GM12878 (cell line): ENCODE data around the gene RAPSN. TPM values are rescaled to one million over a fixed set of nuclear protein-coding genes. Genes with fewer than 3 reads are reported as not detected.

ENCODE experiments used
- ATF7 ChIP-seq: fragments of 450-650 bp; IDR thresholded peaks from 2 replicates; pipeline ENCODE4 v1.6.1; 2016; ENCODE audit warnings: low read depth, mild to moderate bottlenecking
- CBX3 ChIP-seq: fragments of 200-600 bp; sonication (generic); IDR thresholded peaks from 2 replicates; pipeline ENCODE4 v1.6.1; 2016; ENCODE audit warnings: low read depth, borderline replicate concordance
- CHD4 ChIP-seq: fragments of 200-600 bp; sonication (generic); IDR thresholded peaks from 2 replicates; pipeline ENCODE4 v1.6.1; 2016; ENCODE audit warnings: mild to moderate bottlenecking
- ESRRA ChIP-seq: IDR thresholded peaks from 2 replicates; pipeline ENCODE4 v1.6.1; 2012; ENCODE audit warnings: mild to moderate bottlenecking, low read length, improper control_type of control experiment
- GABPA ChIP-seq: IDR thresholded peaks from 2 replicates; pipeline ENCODE4 v1.6.1; 2014; ENCODE audit warnings: antibody characterized with exemption, low read depth, mild to moderate bottlenecking, inconsistent platforms
- MXI1 ChIP-seq: fragments of 150-350 bp; IDR thresholded peaks from 2 replicates; pipeline ENCODE4 v1.6.1; 2011; ENCODE audit warnings: low read depth, mild to moderate bottlenecking, inconsistent platforms, low read length, improper control_type of control experiment
- NR2C1 ChIP-seq: fragments of 450-650 bp; IDR thresholded peaks from 2 replicates; pipeline ENCODE4 v1.6.1; 2017; ENCODE audit warnings: antibody characterized with exemption, mild to moderate bottlenecking, moderate library complexity
- NR2C2 ChIP-seq: IDR thresholded peaks from 2 replicates; pipeline ENCODE4 v1.6.1; 2011; ENCODE audit warnings: borderline replicate concordance, low read depth; ENCODE audit not compliant: control insufficient read depth, insufficient read length
- RCOR1 ChIP-seq: conservative IDR thresholded peaks from 2 replicates; pipeline ENCODE4 v1.6.1; 2012; ENCODE audit warnings: low read depth, low read length, improper control_type of control experiment
- RFX5 ChIP-seq: IDR thresholded peaks from 2 replicates; pipeline ENCODE4 v1.6.1; 2011; ENCODE audit warnings: low read depth, low read length, improper control_type of control experiment
- SPI1 ChIP-seq: IDR thresholded peaks from 2 replicates; pipeline ENCODE4 v1.6.1; 2011; ENCODE audit warnings: low read depth, mild to moderate bottlenecking, low read length, moderate library complexity, borderline replicate concordance; ENCODE audit not compliant: insufficient read depth
- SUPT20H ChIP-seq: IDR thresholded peaks from 2 replicates; pipeline ENCODE4 v1.6.1; 2011; ENCODE audit warnings: low read depth, mild to moderate bottlenecking, low read length, moderate library complexity, borderline replicate concordance; ENCODE audit not compliant: control insufficient read depth
- TARDBP ChIP-seq: IDR thresholded peaks from 2 replicates; pipeline ENCODE4 v1.6.1; 2016; ENCODE audit warnings: borderline replicate concordance
- TCF12 ChIP-seq: IDR thresholded peaks from 2 replicates; pipeline ENCODE4 v1.6.1; 2011; ENCODE audit warnings: low read depth, mild to moderate bottlenecking, low read length
- ZSCAN29 ChIP-seq: fragments of 450-650 bp; IDR thresholded peaks from 2 replicates; pipeline ENCODE4 v1.6.1; 2017; ENCODE audit warnings: mild to moderate bottlenecking, moderate library complexity
- polyA plus RNA-seq, 11 experiments: library from polyadenylated mRNA; depleted of rRNA in 4 of 11; unstranded in 6 of 11; stranded (reverse) in 5 of 11; fragments of >200 nt; fragmentation: Nextera tagmentation in 4 of 11; fragmentation: Illumina TruSeq in 1 of 11; extraction: Ambion mirVana in 4 of 11; extraction: Trizol in 1 of 11; gene quantifications; 1 replicate in 1 of 11; 2 replicates in 10 of 11; pipeline versions ENCODE4 v1.2.1 to v1.2.3, GENCODE V29; 2011 to 2016; ENCODE audit warnings: inconsistent platforms in 2 of 11, missing spikeins in 2 of 11, low read depth in 1 of 11
- total RNA-seq, 4 experiments: library from RNA; depleted of rRNA in 3 of 4; stranded (reverse); fragments of >200 nt in 3 of 4; fragmentation: Illumina TruSeq in 1 of 4; extraction: Trizol in 1 of 4; gene quantifications; 2 replicates each; pipeline versions ENCODE4 v1.2.1 to v1.2.3, GENCODE V29; 2013 to 2021
- TF ChIP-seq, protein P1 (sequence below): fragments of 450-650 bp; IDR thresholded peaks from 2 replicates; pipeline ENCODE4 v1.6.1; 2017; ENCODE audit warnings: mild to moderate bottlenecking, moderate library complexity
- TF ChIP-seq, protein P2 (sequence below): fragments of 450-650 bp; IDR thresholded peaks from 2 replicates; pipeline ENCODE4 v1.6.1; 2017; ENCODE audit warnings: mild to moderate bottlenecking, low read depth, inconsistent platforms; ENCODE audit not compliant: poor library complexity, severe bottlenecking
- TF ChIP-seq, protein P3 (sequence below): fragments of 450-650 bp; IDR thresholded peaks from 2 replicates; pipeline ENCODE4 v1.6.1; 2018; ENCODE audit warnings: mild to moderate bottlenecking, low read depth, moderate library complexity; ENCODE audit not compliant: partially characterized antibody
- TF ChIP-seq, protein P4 (sequence below): IDR thresholded peaks from 2 replicates; pipeline ENCODE4 v1.6.1; 2012; ENCODE audit warnings: low read length, inconsistent platforms

RAPSN gene
- total and polyA plus RNA-seq, 10 of the 15 experiments (the other 5 are each of a cell fraction or from before 2014, with no cell fraction given), result 0.08 to 0.23 (median 0.14) TPM; not detected in 6

DNA sequence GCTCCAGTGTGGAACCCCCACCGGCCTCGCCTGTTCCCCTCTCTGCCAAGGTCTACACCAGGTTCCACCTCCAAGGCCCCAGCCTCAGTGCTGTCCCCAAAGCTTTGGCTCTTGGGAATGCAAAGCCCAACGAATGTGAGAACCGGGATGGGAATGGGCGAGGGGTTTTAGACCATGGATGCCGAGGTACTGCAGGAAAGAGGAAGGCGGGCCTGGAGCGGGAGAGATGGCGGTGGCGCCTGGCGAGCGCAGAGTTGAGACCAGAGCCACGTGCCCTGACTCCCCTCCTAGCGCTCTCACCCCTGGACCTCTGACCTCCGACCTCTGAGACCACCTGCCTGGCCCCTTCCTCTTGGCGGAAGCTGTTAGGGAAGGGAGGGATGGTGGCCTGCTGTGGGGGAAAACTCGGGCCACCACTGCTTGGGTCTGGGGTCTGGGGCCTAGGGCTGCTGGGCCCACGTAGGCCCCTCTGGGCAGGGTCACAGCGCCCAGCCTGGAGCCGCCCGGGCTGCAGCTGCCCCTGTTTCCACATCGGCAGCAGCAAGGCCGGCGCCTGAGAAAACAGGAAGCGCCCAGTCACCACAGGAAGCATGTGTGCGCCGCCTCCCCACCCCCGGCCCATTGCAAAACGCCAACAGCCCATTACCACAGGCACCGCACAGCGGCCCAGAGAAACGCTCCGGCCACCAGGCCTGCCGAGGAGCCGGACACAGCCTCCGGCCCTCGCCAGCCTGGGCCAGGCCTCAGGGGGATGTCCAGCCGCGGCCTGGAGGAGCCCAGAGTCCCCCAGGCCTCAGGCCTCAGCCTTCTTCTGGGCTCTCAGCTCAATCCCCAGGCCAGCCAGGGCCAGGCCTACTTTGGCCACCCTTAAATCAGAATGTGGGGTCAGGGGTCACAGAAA, 54.4 kb downstream of the RAPSN start (continued):
- TF ChIP-seq, protein P1, sequence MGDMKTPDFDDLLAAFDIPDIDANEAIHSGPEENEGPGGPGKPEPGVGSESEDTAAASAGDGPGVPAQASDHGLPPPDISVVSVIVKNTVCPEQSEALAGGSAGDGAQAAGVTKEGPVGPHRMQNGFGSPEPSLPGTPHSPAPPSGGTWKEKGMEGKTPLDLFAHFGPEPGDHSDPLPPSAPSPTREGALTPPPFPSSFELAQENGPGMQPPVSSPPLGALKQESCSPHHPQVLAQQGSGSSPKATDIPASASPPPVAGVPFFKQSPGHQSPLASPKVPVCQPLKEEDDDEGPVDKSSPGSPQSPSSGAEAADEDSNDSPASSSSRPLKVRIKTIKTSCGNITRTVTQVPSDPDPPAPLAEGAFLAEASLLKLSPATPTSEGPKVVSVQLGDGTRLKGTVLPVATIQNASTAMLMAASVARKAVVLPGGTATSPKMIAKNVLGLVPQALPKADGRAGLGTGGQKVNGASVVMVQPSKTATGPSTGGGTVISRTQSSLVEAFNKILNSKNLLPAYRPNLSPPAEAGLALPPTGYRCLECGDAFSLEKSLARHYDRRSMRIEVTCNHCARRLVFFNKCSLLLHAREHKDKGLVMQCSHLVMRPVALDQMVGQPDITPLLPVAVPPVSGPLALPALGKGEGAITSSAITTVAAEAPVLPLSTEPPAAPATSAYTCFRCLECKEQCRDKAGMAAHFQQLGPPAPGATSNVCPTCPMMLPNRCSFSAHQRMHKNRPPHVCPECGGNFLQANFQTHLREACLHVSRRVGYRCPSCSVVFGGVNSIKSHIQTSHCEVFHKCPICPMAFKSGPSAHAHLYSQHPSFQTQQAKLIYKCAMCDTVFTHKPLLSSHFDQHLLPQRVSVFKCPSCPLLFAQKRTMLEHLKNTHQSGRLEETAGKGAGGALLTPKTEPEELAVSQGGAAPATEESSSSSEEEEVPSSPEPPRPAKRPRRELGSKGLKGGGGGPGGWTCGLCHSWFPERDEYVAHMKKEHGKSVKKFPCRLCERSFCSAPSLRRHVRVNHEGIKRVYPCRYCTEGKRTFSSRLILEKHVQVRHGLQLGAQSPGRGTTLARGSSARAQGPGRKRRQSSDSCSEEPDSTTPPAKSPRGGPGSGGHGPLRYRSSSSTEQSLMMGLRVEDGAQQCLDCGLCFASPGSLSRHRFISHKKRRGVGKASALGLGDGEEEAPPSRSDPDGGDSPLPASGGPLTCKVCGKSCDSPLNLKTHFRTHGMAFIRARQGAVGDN, result peak; percentile 97
- TF ChIP-seq ESRRA, result no peak
- peak; percentile 61; the same call in 1 of the 2 replicates for TF ChIP-seq TCF12
- TF ChIP-seq, protein P2, sequence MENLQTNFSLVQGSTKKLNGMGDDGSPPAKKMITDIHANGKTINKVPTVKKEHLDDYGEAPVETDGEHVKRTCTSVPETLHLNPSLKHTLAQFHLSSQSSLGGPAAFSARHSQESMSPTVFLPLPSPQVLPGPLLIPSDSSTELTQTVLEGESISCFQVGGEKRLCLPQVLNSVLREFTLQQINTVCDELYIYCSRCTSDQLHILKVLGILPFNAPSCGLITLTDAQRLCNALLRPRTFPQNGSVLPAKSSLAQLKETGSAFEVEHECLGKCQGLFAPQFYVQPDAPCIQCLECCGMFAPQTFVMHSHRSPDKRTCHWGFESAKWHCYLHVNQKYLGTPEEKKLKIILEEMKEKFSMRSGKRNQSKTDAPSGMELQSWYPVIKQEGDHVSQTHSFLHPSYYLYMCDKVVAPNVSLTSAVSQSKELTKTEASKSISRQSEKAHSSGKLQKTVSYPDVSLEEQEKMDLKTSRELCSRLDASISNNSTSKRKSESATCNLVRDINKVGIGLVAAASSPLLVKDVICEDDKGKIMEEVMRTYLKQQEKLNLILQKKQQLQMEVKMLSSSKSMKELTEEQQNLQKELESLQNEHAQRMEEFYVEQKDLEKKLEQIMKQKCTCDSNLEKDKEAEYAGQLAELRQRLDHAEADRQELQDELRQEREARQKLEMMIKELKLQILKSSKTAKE, result no peak
- TF ChIP-seq CHD4, result no peak
- TF ChIP-seq, protein P3, sequence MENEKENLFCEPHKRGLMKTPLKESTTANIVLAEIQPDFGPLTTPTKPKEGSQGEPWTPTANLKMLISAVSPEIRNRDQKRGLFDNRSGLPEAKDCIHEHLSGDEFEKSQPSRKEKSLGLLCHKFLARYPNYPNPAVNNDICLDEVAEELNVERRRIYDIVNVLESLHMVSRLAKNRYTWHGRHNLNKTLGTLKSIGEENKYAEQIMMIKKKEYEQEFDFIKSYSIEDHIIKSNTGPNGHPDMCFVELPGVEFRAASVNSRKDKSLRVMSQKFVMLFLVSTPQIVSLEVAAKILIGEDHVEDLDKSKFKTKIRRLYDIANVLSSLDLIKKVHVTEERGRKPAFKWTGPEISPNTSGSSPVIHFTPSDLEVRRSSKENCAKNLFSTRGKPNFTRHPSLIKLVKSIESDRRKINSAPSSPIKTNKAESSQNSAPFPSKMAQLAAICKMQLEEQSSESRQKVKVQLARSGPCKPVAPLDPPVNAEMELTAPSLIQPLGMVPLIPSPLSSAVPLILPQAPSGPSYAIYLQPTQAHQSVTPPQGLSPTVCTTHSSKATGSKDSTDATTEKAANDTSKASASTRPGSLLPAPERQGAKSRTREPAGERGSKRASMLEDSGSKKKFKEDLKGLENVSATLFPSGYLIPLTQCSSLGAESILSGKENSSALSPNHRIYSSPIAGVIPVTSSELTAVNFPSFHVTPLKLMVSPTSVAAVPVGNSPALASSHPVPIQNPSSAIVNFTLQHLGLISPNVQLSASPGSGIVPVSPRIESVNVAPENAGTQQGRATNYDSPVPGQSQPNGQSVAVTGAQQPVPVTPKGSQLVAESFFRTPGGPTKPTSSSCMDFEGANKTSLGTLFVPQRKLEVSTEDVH, result no peak
- TF ChIP-seq NR2C1, result peak; percentile 67
- no peak for TF ChIP-seq ATF7
- peak; percentile 70; the same call in 1 of the 2 replicates for TF ChIP-seq TARDBP
- TF ChIP-seq CBX3, result no peak
- TF ChIP-seq, protein P4, sequence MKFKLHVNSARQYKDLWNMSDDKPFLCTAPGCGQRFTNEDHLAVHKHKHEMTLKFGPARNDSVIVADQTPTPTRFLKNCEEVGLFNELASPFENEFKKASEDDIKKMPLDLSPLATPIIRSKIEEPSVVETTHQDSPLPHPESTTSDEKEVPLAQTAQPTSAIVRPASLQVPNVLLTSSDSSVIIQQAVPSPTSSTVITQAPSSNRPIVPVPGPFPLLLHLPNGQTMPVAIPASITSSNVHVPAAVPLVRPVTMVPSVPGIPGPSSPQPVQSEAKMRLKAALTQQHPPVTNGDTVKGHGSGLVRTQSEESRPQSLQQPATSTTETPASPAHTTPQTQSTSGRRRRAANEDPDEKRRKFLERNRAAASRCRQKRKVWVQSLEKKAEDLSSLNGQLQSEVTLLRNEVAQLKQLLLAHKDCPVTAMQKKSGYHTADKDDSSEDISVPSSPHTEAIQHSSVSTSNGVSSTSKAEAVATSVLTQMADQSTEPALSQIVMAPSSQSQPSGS, result no peak
- 0 out of 2 replicates have a peak, but pooled peaks have one; percentile 74 for TF ChIP-seq RCOR1
- TF ChIP-seq GABPA, result peak; percentile 78
- no peak for TF ChIP-seq NR2C2
- TF ChIP-seq MXI1, result peak; percentile 62
- peak; percentile 93 for TF ChIP-seq SPI1
- no peak for TF ChIP-seq RFX5
- no peak for TF ChIP-seq SUPT20H
- TF ChIP-seq ZSCAN29, result no peak
